ENCODE measurements around the gene MINK1. TPM values are rescaled to one million over a fixed set of nuclear protein-coding genes. Genes with fewer than 3 reads are reported as not detected.

The MINK1 gene
- total RNA-seq, 2 experiments from 2014 or later = 40.6 to 62.5 TPM

DNA sequence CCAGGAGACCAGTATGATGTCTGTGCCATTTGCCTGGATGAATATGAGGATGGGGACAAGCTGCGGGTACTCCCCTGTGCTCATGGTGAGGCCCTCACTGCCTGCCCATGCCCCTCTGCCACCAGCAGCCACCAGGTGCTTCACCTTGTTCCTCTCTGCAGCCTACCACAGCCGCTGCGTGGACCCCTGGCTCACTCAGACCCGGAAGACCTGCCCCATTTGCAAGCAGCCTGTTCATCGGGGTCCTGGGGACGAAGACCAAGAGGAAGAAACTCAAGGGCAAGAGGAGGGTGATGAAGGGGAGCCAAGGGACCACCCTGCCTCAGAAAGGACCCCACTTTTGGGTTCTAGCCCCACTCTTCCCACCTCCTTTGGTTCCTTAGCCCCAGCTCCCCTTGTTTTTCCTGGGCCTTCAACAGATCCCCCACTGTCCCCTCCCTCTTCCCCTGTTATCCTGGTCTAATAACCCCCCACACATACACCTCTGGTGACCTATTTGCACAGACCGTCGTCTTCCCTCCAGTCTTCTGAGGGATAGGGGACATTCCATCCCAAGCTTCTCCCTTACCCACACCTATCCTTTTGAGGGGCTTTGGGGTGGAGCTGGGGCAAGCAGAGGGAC lies 111.5 kb downstream of the MINK1 start:
- Histone ChIP-seq H3K4me1 (ENCODE audit: insufficient read depth, low read length, poor library complexity, severe bottlenecking) (peaks cover 57% of the 10 kb centered on the region), H3K9me3 (ENCODE audit: low read length) (no peaks in the 10 kb centered on the region), H3K36me3 (ENCODE audit: insufficient read depth, low read length) (peaks cover 79% of the 10 kb centered on the region), H2AFZ (ENCODE audit: low read length) (no peak overlapping the region), H3K79me2 (ENCODE audit: insufficient read depth, low read depth, low read length) (peaks cover 75% of the 10 kb centered on the region), H3K9me2 (ENCODE audit: insufficient read depth, low read length) (no peaks in the 10 kb centered on the region), H4K20me1 (ENCODE audit: insufficient read depth, low read length) (peaks cover 19% of the 10 kb centered on the region), H3K27ac (ENCODE audit: low read depth, low read length, poor library complexity, severe bottlenecking) (peak overlapping the region; percentile 99), H3K4me2 (ENCODE audit: low read length) (peak overlapping the region; percentile 97), H3K4me3 (ENCODE audit: low read depth, low read length, poor library complexity, severe bottlenecking) (peak overlapping the region; percentile 100)
- TF ChIP-seq, protein P1, sequence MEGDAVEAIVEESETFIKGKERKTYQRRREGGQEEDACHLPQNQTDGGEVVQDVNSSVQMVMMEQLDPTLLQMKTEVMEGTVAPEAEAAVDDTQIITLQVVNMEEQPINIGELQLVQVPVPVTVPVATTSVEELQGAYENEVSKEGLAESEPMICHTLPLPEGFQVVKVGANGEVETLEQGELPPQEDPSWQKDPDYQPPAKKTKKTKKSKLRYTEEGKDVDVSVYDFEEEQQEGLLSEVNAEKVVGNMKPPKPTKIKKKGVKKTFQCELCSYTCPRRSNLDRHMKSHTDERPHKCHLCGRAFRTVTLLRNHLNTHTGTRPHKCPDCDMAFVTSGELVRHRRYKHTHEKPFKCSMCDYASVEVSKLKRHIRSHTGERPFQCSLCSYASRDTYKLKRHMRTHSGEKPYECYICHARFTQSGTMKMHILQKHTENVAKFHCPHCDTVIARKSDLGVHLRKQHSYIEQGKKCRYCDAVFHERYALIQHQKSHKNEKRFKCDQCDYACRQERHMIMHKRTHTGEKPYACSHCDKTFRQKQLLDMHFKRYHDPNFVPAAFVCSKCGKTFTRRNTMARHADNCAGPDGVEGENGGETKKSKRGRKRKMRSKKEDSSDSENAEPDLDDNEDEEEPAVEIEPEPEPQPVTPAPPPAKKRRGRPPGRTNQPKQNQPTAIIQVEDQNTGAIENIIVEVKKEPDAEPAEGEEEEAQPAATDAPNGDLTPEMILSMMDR (conservative IDR thresholded peaks at IDR 0.05; ENCODE audit: low read length) = no peak
- no peak for TF ChIP-seq EZH2phosphoT487 (IDR thresholded peaks at IDR 0.05; ENCODE audit: borderline replicate concordance, low read depth, low read length)
- intact Hi-C loops (cut with micrococcal nuclease; ENCODE audit: unreplicated experiment) = loop anchor here (10.0 kb wide), 1 partner anchor 250 kb away; the partner anchor contains the start of gene ZNF594
- no TSS peak for BruUV-seq (replicated peaks)
- peak; percentile 50 for DNase-seq (ENCODE audit: low spot score)
- CTCF ChIA-PET (ENCODE audit: unreplicated experiment) = no interaction called here
- POLR2A ChIA-PET = interaction anchor here (1.1 kb wide), 1 partner anchor 22 kb away, joined by 3 read pairs; the partner anchor contains the start of gene SPAG7

DNA sequence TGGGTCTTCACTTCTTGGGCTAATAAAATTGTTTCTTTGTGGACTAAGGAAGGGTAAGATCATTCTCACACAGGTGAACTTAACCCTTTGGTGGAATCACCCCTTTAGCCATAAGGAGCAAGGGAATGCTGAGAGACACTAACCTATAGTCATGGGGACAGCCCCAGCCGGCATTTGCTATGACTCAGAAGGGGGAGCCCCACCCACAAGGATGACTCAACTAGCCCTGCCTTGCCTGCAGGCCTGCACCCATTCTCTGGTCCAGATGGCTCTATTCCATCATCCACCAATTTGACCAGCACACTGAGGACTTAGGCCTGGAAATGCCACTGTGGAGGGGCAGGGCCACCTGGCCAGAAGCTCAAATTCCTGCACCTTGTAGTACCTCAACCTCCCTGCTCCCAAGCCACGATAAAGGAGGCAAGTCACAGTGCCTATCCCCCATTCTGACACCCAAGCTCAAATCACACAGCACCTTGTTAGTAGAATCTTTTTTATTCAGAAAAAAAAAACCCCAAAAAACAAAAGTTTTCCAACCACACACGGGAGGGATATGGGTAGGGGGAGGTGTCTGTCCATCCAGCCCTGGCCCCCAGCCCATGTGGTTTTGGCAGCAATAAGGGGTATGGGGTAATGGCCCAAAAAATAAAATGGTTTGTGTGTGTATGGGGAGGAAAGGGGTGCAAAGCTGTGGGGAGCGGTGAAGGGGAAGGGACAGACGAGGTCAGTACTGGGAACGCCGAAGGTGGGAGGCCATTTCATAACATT lies 112.2 kb downstream of the MINK1 start:
- Histone ChIP-seq H3K9me3 (ENCODE audit: low read length) (no peaks in the 10 kb centered on the region), H3K4me1 (ENCODE audit: insufficient read depth, low read length, poor library complexity, severe bottlenecking) (peaks cover 61% of the 10 kb centered on the region), H3K9me2 (ENCODE audit: insufficient read depth, low read length) (no peaks in the 10 kb centered on the region), H3K4me3 (ENCODE audit: low read depth, low read length, poor library complexity, severe bottlenecking) (peak overlapping the region; percentile 100), H3K36me3 (ENCODE audit: insufficient read depth, low read length) (peaks cover 79% of the 10 kb centered on the region), H2AFZ (ENCODE audit: low read length) (no peak overlapping the region), H3K79me2 (ENCODE audit: insufficient read depth, low read depth, low read length) (peaks cover 75% of the 10 kb centered on the region), H4K20me1 (ENCODE audit: insufficient read depth, low read length) (peaks cover 19% of the 10 kb centered on the region), H3K27ac (ENCODE audit: low read depth, low read length, poor library complexity, severe bottlenecking) (peak overlapping the region; percentile 99), H3K4me2 (ENCODE audit: low read length) (peak overlapping the region; percentile 97)
- CTCF ChIA-PET (ENCODE audit: unreplicated experiment) = no interaction called here
- POLR2A ChIA-PET = interaction anchor here (1.1 to 1.5 kb wide), 2 partner anchors 22 to 41 kb away, joined by 3 read pairs; partner anchors contain the start of gene SPAG7
- peak; percentile 46 for DNase-seq (ENCODE audit: low spot score)
- intact Hi-C loops (cut with micrococcal nuclease; ENCODE audit: unreplicated experiment) = loop anchor here (10.0 kb wide), 1 partner anchor 249 kb away; the partner anchor contains the start of gene ZNF594
- TF ChIP-seq, protein P1 (conservative IDR thresholded peaks at IDR 0.05; ENCODE audit: low read length) = no peak
- no peak for TF ChIP-seq EZH2phosphoT487 (IDR thresholded peaks at IDR 0.05; ENCODE audit: borderline replicate concordance, low read depth, low read length)
- no TSS peak for BruUV-seq (replicated peaks)
